ENCODE data around the gene IBTK. TPM values are rescaled to one million over a fixed set of nuclear protein-coding genes. Genes with fewer than 3 reads are reported as not detected.
"Not testable (repeated sequence)": the region's sequence is repeated elsewhere in the genome, so short reads cannot be mapped to it uniquely, and the experiment has no call there.

Gene IBTK, protein sequence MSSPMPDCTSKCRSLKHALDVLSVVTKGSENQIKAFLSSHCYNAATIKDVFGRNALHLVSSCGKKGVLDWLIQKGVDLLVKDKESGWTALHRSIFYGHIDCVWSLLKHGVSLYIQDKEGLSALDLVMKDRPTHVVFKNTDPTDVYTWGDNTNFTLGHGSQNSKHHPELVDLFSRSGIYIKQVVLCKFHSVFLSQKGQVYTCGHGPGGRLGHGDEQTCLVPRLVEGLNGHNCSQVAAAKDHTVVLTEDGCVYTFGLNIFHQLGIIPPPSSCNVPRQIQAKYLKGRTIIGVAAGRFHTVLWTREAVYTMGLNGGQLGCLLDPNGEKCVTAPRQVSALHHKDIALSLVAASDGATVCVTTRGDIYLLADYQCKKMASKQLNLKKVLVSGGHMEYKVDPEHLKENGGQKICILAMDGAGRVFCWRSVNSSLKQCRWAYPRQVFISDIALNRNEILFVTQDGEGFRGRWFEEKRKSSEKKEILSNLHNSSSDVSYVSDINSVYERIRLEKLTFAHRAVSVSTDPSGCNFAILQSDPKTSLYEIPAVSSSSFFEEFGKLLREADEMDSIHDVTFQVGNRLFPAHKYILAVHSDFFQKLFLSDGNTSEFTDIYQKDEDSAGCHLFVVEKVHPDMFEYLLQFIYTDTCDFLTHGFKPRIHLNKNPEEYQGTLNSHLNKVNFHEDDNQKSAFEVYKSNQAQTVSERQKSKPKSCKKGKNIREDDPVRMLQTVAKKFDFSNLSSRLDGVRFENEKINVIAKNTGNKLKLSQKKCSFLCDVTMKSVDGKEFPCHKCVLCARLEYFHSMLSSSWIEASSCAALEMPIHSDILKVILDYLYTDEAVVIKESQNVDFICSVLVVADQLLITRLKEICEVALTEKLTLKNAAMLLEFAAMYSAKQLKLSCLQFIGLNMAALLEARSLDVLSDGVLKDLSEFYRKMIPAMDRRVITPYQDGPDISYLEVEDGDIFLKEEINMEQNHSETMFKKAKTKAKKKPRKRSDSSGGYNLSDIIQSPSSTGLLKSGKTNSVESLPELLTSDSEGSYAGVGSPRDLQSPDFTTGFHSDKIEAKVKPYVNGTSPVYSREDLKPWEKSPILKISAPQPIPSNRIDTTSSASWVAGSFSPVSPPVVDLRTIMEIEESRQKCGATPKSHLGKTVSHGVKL (N-terminal part only)
- total RNA-seq (2014; rRNA removed; shearing (Covaris generic)): 30.1 and 31.7 TPM in 2 replicates

DNA sequence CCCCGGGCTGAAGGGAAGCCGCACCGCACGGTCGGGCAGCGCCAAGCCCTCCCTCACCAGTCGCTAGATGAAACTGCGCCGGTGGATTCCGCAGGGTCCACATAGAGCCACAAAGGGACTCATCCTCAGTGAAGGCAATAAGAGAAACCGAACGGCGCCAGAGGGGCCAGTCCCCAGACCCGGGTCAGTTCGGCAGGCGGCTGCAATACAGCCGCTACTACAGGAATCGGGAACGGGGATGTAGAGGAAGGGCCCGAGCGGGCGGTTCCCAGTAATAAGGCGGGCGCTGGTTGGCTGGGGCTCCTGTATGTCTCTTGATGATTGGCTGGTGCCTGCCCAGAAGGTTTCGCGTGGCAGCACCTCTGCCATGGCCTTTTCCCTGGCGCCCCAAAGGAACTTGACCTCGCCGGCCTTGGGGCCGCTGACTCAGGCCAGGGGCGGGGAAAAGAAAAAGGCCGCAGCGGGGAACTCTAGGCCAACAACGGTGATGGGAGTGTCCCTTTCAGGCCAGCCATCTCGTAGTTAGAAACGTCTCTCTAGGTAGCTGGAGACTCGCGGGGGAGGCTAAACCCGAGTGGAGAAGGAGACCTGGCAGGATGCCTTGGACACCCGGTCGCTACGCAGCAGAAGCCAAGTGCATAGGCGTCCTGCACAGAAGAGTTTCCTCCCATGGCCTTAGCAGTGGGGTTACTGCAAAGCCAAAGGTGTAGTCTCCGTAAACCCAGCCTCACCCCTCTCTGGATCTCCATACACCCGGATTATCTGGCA, at the start of gene IBTK:
Gene IBTK (minus strand): TSS at position 240 of the 768 bp plus-strand sequence. CDS start 7,258 bp downstream, outside the sequence.
- DNase-seq (ENCODE audit: low read depth): peak; percentile 94

DNA sequence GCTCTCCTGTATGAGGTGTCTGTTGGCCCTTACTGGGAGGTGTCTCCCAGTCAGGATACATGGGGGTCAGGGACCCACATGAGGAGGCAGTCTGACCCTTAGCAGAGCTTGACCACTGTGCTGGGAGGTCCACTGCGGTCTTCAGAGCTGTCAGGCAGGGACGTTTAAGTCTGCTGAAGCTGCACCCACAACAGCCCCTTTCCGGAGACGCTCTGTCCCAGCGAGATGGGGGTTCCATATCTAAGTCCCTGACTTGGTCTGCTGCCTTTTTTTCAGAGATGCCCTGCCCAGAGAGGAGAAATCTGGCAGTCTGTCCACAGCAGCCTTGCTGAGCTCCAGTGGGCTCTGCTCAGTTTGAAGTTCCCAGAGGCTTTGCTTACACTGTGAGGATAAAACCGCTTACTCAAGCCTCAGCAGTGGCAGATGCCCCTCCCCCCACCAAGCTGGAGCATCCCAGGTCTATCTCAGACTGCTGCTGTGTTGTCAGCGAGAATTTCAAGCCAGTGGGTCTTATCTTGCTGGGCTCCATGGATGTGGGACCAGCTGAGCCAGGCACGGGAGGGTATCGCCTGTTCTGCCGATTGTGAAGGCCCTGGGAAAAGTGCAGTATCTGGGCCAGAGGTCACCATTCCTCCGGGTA, 36.3 kb upstream of the IBTK start:
- DNase-seq (ENCODE audit: low read depth): no peak

DNA sequence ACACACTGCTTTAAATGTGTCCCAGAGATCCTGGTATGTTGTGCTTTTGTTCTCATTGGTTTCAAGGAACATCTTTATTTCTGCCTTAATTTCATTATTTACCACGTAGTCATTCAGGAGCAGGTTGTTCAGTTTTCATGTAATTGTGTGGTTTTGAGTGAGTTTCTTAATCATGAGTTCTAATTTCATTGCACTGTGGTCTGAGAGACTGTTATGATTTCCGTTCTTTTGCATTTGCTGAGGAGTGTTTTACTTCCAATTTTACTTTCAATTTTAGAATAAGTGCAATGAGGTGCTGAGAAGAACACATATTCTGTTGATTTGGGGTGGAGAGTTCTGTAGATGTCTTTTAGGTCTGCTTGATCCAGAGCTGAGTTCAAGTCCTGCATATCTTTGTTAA, 34.0 kb upstream of the IBTK start:
- DNase-seq (ENCODE audit: low read depth): not testable (repeated sequence)

DNA sequence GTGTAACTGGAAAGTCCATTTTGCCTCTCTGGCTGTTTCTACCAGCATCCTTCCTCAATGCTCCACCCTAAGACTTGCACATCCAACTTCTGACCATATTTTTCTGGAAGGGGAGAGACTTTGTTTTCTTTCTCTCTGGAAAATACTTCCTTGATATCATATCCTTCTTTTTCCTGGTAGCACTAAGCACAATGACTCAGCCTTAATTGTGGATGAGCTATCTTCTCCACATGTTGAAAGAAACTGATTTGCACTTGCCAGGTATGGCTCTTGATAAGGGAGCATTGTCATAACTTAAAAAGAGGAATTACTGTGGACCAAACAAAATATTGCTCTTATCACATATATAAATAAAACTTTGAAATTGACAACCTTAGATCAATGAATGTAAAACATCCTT, 30.1 kb upstream of the IBTK start:
- no peak for DNase-seq (ENCODE audit: low read depth)

DNA sequence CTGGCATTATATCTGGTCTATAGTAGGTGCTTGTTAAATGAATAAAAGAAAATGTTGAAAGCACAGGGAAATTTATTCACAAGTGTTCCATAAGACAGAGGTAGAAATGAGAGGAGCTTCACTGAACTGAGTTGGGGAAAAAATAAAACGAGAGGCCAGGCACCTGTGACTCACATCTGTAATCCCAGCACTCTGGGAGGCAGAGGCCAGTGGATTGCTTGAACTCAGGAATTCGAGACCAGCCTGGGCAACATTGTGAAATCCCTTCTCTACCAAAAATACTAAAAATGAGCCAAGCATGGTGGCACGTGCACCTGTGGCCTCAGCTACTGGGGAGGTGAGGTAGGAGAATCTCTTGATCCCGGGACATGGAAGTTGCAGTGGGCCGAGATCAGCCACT, 28.1 kb upstream of the IBTK start:
- DNase-seq (ENCODE audit: low read depth): no peak

DNA sequence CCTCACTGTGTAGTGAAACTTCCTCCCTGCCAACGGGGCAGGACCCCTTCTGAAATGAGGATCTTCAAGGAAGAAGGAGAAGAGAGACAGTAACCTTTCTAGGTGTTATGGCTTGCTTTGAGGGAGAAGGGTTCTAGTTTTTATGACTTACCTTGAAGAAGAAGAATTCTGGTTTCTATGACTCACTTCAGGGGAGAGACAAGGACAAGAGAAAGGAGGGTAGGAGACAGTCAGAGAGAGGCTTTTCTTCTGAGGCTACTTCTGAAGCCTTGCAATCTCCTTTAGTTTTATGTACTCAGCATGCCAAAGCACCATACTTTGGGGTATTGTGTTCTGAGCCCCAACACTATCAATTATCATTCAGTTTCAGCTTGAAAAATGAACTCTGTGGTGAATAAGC, 25.8 kb upstream of the IBTK start:
- no peak for DNase-seq (ENCODE audit: low read depth)

DNA sequence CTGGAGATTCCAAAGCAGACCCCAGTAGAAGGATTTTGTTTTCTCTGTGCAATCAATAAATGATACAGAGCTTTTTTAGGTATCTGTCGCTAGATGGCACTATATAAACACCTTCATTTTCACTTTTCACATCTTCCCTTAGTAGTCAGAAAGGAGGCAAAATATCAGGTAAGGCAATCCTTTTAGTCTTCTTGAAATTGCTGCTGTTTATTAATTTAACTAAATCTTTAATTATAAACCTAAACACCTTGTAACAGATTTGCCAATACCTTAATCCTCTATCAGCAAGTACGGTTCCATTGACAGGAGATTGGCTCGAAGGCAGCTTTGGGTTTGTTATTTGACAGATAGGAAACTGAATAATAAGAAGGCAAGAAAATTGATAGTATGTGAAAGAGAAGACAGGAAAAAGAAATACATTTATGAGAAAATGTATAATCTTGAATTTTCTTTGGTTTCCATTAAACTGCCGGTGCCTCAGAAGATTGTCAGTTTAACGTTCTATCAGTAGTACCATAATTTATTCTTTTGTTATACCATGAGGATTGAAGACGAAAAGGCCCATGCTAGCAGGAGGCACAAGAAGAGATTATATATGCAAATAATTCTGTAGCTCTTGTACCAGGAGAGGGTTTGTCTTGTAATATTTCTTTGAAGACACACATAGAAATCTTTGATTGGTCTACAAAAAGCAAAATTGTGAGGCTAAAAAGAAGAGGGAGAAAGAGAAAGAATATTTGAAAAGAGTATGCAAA, 23.5 kb upstream of the IBTK start:
- peak; percentile 23 for DNase-seq (ENCODE audit: low read depth)

DNA sequence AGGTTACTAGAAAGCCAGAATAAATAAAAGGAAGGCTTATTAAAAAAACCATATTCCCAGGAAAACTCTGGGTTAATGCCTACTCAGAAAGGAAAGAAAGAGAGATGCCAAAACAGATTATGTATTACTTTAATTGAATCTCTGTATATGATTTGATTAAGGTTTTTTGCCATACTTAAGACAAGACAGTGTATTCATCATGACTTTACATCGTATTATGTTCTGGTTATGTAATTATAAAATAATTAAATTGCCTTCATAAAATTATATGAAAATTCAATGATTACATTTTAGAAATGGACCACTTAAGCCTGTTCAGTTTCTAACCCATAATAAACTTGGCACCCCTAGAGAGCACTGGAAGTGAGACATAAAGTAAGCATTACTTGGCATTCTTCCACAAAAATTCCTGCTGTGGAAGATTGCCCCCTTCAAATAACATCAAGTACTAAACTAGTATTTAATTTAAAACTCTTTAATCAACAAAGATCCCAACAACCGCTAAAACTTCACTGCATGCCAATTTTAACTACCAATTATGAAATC, 20.8 kb upstream of the IBTK start:
- DNase-seq (ENCODE audit: low read depth): peak; percentile 16

DNA sequence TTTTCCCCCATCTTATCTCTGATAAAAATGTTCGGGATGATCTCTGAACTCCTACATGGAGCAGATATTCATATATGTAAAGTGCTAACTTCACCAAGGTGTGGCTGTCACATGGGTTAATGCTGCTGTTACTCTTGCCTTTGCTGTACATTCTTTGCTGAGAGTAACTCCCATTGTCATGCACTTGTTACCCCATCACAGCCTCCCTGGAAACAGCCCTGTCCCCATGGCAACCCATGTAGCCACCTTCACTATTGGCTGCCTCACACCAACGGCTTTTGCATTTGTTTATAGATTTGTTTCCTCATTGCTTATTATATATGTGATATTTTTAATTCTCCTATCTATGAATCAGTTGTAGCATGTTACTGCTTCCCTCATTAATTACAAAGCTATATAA, 17.3 kb upstream of the IBTK start:
- no peak for DNase-seq (ENCODE audit: low read depth)

DNA sequence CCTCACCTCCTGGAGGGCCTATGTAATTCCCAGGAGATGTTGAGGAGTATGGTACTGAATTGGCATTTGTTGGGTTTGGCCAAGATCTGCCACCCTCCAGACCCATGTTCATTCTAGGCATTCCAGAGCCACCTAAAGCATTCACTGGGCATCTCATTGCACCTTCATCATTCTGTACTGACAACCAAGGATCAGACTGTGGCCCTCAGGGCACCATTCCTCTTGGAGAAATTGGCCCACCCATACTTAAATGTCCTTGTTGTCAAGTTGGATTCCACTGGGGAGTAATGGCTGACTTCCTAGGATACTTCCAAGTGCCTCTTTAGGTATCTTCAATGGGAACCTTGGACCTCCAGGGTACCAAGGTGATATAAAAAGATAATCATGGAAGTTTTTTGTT, 16.8 kb upstream of the IBTK start:
- no peak for DNase-seq (ENCODE audit: low read depth)

DNA sequence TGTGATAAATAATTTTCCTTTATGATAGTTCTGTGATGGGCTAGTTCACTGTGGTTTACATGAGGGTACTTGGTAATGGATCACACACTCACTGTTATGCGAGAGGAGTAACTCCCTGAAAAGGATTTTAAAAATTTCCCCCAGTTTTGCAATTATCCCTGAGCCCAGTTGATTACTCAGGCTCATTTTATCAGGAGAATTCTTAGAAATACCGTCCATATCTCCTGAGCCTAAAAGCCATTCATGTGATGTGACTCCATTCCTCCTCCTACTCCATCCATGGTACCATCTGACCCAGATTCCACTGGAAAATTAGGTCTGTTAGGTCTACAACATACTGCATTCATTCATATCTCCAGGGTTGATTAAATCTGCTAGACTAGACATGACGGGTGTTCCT, 16.4 kb upstream of the IBTK start:
- no peak for DNase-seq (ENCODE audit: low read depth)

DNA sequence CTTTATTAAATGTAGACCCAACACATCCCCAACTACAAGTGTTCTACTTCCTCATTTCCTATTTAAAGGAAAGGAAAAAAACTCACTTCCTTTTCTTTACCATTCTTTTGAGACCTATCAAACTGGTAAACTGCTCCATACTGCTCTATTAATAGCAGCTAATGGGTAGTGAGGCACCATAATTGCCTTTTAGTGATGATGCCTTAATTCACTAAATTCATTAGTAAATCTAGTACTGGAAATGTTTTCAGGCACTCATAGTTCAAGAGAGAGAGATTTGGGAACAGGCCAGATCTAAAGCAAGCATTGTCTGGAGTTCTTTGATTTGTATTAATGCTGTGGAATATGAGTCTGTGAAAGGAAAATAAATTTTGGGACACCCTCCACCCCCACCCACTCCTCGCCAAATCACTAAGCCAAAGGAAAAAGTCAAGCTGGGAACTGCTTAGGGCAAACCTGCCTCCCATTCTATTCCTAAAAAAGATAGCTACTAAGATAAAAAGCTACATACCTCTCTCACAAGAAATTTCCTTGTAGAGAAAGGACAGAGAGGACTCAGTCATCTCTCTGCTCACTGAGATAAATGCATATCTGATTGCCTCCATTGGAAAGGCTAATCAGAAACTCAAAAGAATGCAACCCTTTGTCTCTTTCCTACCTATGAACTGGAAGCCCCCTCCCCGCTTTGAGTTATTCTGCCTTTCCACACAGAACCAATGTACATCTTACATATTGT, 13.6 kb upstream of the IBTK start:
- no peak for DNase-seq (ENCODE audit: low read depth)

DNA sequence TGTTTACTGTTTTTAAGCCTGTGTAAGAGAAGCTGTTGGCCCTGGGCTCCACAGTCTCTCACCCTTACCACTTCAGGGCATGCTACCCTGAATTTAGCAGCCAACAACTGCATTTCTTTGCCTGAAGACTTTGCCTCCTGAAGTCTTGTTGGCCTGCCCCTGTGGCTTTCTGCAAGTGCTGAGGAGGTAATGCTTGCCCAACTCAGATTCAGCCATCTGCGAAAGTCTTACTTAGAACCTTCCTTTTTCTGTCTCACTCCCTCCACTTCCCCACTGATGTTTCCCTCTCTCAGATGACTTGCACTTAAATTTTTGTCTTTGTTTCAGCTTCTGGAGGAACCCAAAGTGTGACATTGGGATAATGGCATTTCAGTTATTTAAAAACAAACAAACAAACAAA, 11.8 kb upstream of the IBTK start:
- no peak for DNase-seq (ENCODE audit: low read depth)

DNA sequence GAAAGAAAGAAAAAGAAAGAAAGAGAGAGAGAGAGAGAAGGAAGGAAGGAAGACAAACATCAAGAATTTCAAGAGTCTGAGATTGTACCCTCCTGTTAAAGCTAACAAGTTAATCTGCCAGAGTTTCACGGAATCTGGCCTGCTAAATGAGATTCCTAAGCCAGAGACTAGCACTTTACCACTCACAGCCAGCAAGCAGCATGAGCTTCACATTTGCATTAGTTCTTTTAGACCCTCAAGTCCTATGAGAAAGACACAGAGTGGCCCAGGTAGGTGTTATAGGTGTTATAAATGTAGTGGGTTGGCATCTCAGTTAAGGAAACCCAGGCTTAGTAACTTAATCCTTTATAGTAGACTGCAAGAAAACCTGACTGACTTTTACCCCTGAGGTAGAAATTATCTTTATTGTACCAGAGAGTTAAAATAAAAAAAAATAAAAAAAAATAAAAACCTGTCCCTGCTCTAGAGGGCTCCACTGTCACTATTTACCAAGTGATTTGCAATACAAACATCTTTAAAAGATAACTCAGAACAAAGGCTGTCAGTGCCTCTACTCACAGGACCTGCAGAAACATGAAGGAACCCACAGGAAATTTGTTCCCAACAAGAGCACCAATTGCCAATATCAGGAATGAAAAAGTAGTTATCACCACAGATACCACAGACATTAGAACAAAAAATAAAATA, 9.7 kb upstream of the IBTK start:
- DNase-seq (ENCODE audit: low read depth): no peak

DNA sequence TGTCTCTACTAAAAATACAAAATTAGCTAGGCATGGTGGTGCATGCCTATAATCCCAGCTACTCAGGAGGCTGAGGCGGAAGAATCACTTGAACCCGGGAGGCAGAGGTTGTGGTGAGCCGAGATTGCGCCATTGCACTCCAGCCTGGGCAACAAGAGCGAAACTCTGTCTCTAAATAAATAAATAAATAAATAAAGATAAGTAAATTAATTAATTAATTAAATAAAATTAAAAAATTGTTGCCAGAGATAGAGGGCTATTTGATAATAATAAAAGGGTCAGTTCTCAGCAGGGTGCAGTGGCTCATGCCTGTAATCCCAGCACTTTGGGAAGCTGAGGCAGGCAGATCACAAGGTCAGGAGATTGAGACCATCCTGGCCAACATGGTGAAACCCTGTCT, 7.2 kb upstream of the IBTK start:
- not testable (repeated sequence) for DNase-seq (ENCODE audit: low read depth)

DNA sequence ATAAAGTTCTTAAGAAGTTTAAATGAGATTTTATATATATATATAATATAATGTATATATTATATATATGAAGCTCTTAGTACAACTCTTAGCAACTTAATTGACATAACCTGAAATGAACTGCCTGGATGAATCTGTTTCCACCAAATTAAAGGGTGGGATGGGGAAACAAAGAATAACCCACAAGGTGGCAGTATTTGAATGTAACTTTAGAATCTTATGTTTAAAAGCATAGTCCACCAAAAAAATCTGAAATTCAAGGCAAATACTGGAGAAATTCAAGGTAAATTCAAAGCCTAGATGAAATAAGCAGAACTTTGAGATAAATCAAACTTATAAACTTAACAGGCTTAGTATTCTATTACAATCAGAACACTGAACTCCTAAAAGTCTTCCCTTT, 4.4 kb upstream of the IBTK start:
- DNase-seq (ENCODE audit: low read depth): no peak

DNA sequence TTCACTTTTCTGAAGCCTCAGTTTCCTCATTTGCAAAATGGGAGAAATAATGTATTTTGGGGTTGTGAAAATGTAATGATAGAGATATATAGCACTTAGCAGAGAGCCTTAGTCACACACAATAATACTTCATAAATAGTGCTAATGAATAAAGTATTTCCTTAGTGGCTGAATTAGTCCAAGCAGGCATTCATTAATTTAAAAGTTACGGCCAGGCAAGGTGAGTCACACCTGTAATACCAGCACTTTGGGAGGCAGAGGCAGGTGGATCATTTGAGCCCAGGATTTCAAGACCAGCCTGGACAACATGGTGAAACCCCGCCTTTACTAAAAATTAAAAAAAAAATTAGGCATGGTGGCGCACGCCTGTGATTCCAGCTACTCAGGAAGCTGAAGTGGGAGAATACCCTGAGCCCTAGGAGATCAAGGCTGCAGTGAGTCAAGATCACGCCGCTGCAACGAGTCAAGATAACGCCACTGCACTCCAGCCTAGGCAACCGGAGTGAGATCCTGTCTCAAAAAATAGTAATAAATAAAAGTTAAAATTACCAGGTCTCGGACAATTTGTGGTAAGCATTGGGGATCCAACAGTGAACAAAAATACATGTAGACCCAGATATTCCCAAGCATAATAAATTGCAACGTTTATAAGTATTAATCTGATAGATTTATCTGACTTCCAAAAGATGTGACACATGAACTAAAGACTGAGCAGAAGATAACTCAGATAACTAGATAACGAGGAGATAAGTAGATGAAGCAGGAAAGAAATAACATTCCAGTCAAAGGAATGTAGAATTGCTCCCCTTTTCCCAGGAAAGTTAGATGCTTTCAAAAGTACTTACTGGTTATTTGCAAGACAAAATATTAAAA, 2.1 kb upstream of the IBTK start:
- no peak for DNase-seq (ENCODE audit: low read depth)

DNA sequence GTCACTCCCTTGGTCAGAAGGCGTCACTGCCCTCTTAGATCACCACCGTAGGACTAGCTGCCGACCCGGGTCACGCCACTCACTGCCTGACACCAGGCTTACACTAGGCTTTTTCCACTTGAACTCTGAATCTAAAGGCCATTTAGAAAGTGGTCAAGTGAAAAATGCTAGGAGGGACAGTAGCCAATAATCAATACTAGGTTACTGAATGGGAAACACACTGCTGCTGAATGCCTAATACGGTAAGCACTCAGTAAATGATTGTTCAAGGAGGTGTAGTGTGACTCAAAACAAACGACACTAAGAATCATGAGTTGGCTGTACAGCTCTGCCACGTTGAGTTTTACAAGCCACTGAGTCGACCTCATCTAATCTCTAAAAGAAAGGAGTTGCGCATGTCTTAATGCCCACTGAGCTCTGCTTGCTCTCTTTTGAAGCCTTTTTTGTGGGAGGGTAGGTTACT, 760 bp upstream of the IBTK start:
- DNase-seq (ENCODE audit: low read depth): peak; percentile 60
